Lower lobe of right lung (tissue), 2 donors: ENCODE results near the gene THEMIS. TPM values are rescaled to one million over a fixed set of nuclear protein-coding genes. Genes with fewer than 3 reads are reported as not detected.

Experiments
- ATAC-seq, 2 donors: fragments of 200-7000 bp; cut with Tn5 transposase; one replicate each; pipeline ENCODE4 v1.9.1; 2020 to 2022; ENCODE audit warnings: mild to moderate bottlenecking in 2 of 2, moderate library complexity in 2 of 2
- DNase-seq: peaks from one replicate; pipeline ENCODE4 v3.0.0-alpha.2; 2020
- H3K27ac ChIP-seq: fragments of 200-600 bp; one replicate; pipeline ENCODE4 v1.8.0; 2022
- H3K27me3 ChIP-seq: fragments of 200-600 bp; one replicate; pipeline ENCODE4 v1.8.0; 2022; ENCODE audit warnings: low read depth
- H3K36me3 ChIP-seq: fragments of 200-600 bp; one replicate; pipeline ENCODE4 v1.8.0; 2022; ENCODE audit warnings: mild to moderate bottlenecking
- H3K4me1 ChIP-seq: fragments of 200-600 bp; one replicate; pipeline ENCODE4 v1.8.0; 2022
- H3K4me3 ChIP-seq: fragments of 200-600 bp; one replicate; pipeline ENCODE4 v1.8.0; 2022; ENCODE audit warnings: mild to moderate bottlenecking
- H3K9me3 ChIP-seq: fragments of 200-600 bp; one replicate; pipeline ENCODE4 v1.8.0; 2022
- CTCF ChIP-seq: fragments of 200-600 bp; IDR thresholded peaks from one replicate; pipeline ENCODE4 v1.8.0; 2022; ENCODE audit warnings: antibody characterized with exemption, mild to moderate bottlenecking
- intact Hi-C: fragments of 100-400 bp; cut with DNase I; formaldehyde crosslinking; loops from one replicate; pipeline ENCODE4 v1.11.0; 2022
- total RNA-seq: library from RNA; stranded (reverse); fragmentation: NEBNext Ultra II Directional; extraction: Animal tissue kit (Norgen Biotek cat#: 25700); gene quantifications from one replicate; pipeline ENCODE4 v1.2.1, GENCODE V29; 2021
- donor health status: DM: no; HTN: yes; CAD: no; lungs with severe emphysema.

THEMIS gene
- total RNA-seq, 1 donor from 2014 or later = 1.8 TPM

GRCh38 chr6:127855542-127856159 is 45.2 kb downstream of the THEMIS start:
- no peaks in the 10 kb centered on the region for H3K36me3 ChIP-seq
- DNase-seq (no peak), ATAC-seq (no peak)
- no peaks in the 10 kb centered on the region for H3K9me3 ChIP-seq
- TF ChIP-seq CTCF = peak; percentile 27
- no peaks in the 10 kb centered on the region for H3K27me3 ChIP-seq
- intact Hi-C loops = no loop called here
- H3K4me1 ChIP-seq = no peaks in the 10 kb centered on the region
- no peak overlapping the region for H3K4me3 ChIP-seq
- no peak overlapping the region for H3K27ac ChIP-seq

- no peak for TF ChIP-seq CTCF
- Histone ChIP-seq H3K4me3 (no peak overlapping the region), H3K4me1 (no peaks in the 10 kb centered on the region), H3K9me3 (no peaks in the 10 kb centered on the region), H3K36me3 (no peaks in the 10 kb centered on the region), H3K27ac (no peak overlapping the region), H3K27me3 (no peaks in the 10 kb centered on the region)
- ATAC-seq (no peak), DNase-seq (no peak)
- intact Hi-C loops = no loop called here
Observed at GRCh38 chr6:127854009-127854408, 46.8 kb downstream of the THEMIS start.

DNA sequence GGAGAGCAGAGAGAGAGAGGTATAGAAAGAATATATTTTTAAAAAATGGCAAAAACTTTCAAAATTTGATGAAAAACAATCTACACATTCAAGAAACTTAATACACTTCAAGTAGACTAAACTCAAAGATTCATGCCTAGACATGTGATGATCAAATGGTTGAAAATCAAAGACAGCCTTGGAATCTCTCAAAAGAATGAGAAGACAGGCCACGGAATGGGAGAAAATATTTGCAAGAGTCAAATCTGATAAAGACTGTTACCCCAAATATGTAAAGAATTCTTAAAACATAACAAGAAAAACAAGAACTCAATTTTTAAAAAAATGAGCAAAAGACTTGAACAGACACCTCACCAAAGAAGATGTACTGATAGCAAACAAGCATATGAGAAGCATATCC is 49.7 kb downstream of the THEMIS start:
- no peaks in the 10 kb centered on the region for H3K4me1 ChIP-seq
- no peak overlapping the region for H3K27ac ChIP-seq
- ATAC-seq (no peak), DNase-seq (no peak)
- H3K36me3 ChIP-seq = no peaks in the 10 kb centered on the region
- H3K4me3 ChIP-seq = no peak overlapping the region
- H3K9me3 ChIP-seq = no peaks in the 10 kb centered on the region
- intact Hi-C loops = no loop called here
- TF ChIP-seq CTCF = no peak
- no peaks in the 10 kb centered on the region for H3K27me3 ChIP-seq

- no peak overlapping the region for H3K4me3 ChIP-seq
- intact Hi-C loops = no loop called here
- H3K36me3 ChIP-seq = no peaks in the 10 kb centered on the region
- ATAC-seq (no peak), DNase-seq (no peak)
- H3K27ac ChIP-seq = no peak overlapping the region
- H3K4me1 ChIP-seq = no peaks in the 10 kb centered on the region
- H3K9me3 ChIP-seq = no peaks in the 10 kb centered on the region
- no peaks in the 10 kb centered on the region for H3K27me3 ChIP-seq
- TF ChIP-seq CTCF = no peak
Observed at GRCh38 chr6:127845242-127845641, 55.6 kb downstream of the THEMIS start.

GRCh38 chr6:127844529-127844928 is 56.3 kb downstream of the THEMIS start:
- no peaks in the 10 kb centered on the region for H3K36me3 ChIP-seq
- H3K4me3 ChIP-seq = no peak overlapping the region
- no peak overlapping the region for H3K27ac ChIP-seq
- no peak for TF ChIP-seq CTCF
- no peaks in the 10 kb centered on the region for H3K27me3 ChIP-seq
- intact Hi-C loops = no loop called here
- no peaks in the 10 kb centered on the region for H3K9me3 ChIP-seq
- ATAC-seq (no peak), DNase-seq (no peak)
- H3K4me1 ChIP-seq = no peaks in the 10 kb centered on the region
